ENCODE measurements around the gene STRA6. TPM values are rescaled to one million over a fixed set of nuclear protein-coding genes. Genes with fewer than 3 reads are reported as not detected.

STRA6 gene
- total RNA-seq, 6 experiments from 2014 or later, result 0.12 TPM; not detected in 5

GRCh38 chr15:74138642-74139041 is 63.9 kb downstream of the STRA6 start:
- no peak for TF ChIP-seq POLR2A (IDR thresholded peaks at IDR 0.05)
- no peak for TF ChIP-seq CTCF (IDR thresholded peaks at IDR 0.05)
- Histone ChIP-seq H3K27ac (no peak overlapping the region), H3K4me1 (peaks cover 0 to 24% (median 0%) of the 10 kb centered on the region in 4 donors), H3K36me3 (no peaks in the 10 kb centered on the region), H3K27me3 (peaks cover 0 to 38% of the 10 kb centered on the region in 2 donors), H3K4me3 (no peak overlapping the region), H3K9me3 (no peaks in the 10 kb centered on the region)
- 76% methylated on average over 2 of the region's 4 CpGs for WGBS (ENCODE audit: insufficient coverage, low coverage, low lambda C conversion rate, missing lambda C conversion rate)
- no peak for ATAC-seq
- intact Hi-C loops (cut with DNase I), result no loop called here
- no peak for DNase-seq

- no peak overlapping the region for H3K4me3 ChIP-seq
- no peaks in the 10 kb centered on the region for H3K9me3 ChIP-seq
- peaks cover 4 to 38% of the 10 kb centered on the region in 2 donors for H3K27me3 ChIP-seq
- WGBS (ENCODE audit: insufficient coverage, low coverage, low lambda C conversion rate, missing lambda C conversion rate), result 54% methylated on average over 2 of the region's 2 CpGs
- H3K4me1 ChIP-seq, result peaks cover 0 to 24% (median 0%) of the 10 kb centered on the region in 4 donors
- ATAC-seq (no peak), DNase-seq (no peak)
- no peaks in the 10 kb centered on the region for H3K36me3 ChIP-seq
- no peak for TF ChIP-seq POLR2A (IDR thresholded peaks at IDR 0.05)
- no peak for TF ChIP-seq CTCF (IDR thresholded peaks at IDR 0.05)
- H3K27ac ChIP-seq, result no peak overlapping the region
- intact Hi-C loops (cut with DNase I), result no loop called here
Observed at GRCh38 chr15:74137537-74137894, 65.1 kb downstream of the STRA6 start.

- H3K36me3 ChIP-seq, result no peaks in the 10 kb centered on the region
- intact Hi-C loops (cut with DNase I), result no loop called here
- H3K4me3 ChIP-seq, result no peak overlapping the region
- TF ChIP-seq CTCF (IDR thresholded peaks at IDR 0.05) (no peak), POLR2A (IDR thresholded peaks at IDR 0.05) (no peak)
- ATAC-seq, result no peak
- no peaks in the 10 kb centered on the region for H3K9me3 ChIP-seq
- H3K4me1 ChIP-seq, result peaks cover 0 to 24% (median 0%) of the 10 kb centered on the region in 4 donors
- peaks cover 9 to 41% of the 10 kb centered on the region in 2 donors for H3K27me3 ChIP-seq
- no peak for DNase-seq
- 16% methylated on average over 13 of the region's 18 CpGs for WGBS (ENCODE audit: insufficient coverage, low coverage, low lambda C conversion rate, missing lambda C conversion rate)
- no peak overlapping the region for H3K27ac ChIP-seq
Observed at GRCh38 chr15:74136814-74137536, 65.6 kb downstream of the STRA6 start.

DNA sequence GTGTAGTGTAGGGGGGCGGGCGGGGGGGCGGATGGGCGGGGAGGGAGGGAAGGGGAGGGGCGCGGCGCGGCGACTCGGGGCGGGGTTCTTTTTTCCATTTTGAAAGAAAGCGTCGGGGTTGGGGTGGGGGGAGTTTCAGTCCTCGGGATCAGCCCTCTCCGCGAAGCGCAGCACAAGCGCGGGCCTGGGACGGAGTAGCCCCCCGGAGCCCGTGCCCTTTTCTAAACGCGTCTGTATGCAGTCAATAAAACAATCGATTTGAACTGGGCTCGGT is 66.1 kb downstream of the STRA6 start:
- Histone ChIP-seq H3K36me3 (no peaks in the 10 kb centered on the region), H3K4me1 (peaks cover 0 to 24% (median 0%) of the 10 kb centered on the region in 4 donors), H3K27ac (no peak overlapping the region), H3K9me3 (no peaks in the 10 kb centered on the region), H3K4me3 (no peak overlapping the region), H3K27me3 (peaks cover 14 to 46% of the 10 kb centered on the region in 2 donors)
- no peak for DNase-seq
- 0% methylated on average over 14 of the region's 26 CpGs for WGBS (ENCODE audit: insufficient coverage, low coverage, low lambda C conversion rate, missing lambda C conversion rate)
- no peak for ATAC-seq
- intact Hi-C loops (cut with DNase I), result no loop called here
- TF ChIP-seq POLR2A (IDR thresholded peaks at IDR 0.05) (no peak), CTCF (IDR thresholded peaks at IDR 0.05) (no peak)
